ENCODE measurements around the gene ATP8A2.

The ATP8A2 gene

GRCh38 chr13:25420161-25420560, 48.4 kb downstream of the ATP8A2 start:
- WGBS = 59% methylated on average over 2 of the region's 2 CpGs
- Histone ChIP-seq H3K4me3 (ENCODE audit: insufficient read depth in 1 of 2, low read depth in 1 of 2, low read length in 2 of 2) (no peak overlapping the region), H2BK120ac (ENCODE audit: low read depth, low read length) (no peak overlapping the region), H2BK12ac (ENCODE audit: low read length in 2 of 2) (no peak overlapping the region), H3K9ac (ENCODE audit: low read length) (no peak overlapping the region), H2BK15ac (ENCODE audit: low read depth, poor library complexity, severe bottlenecking) (no peak overlapping the region), H4K8ac (ENCODE audit: low read length) (no peak overlapping the region), H2BK5ac (ENCODE audit: low read depth, low read length, poor library complexity, severe bottlenecking) (no peak overlapping the region), H3K27ac (ENCODE audit: low read length, poor library complexity, severe bottlenecking) (no peak overlapping the region), H3K4me1 (ENCODE audit: control insufficient read depth, insufficient read depth, low read depth, low read length) (no peaks in the 10 kb centered on the region), H4K91ac (ENCODE audit: low read length) (no peak overlapping the region), H2AK5ac (ENCODE audit: low read length, severe bottlenecking) (no peak overlapping the region), H3K23ac (ENCODE audit: low read length in 2 of 2) (no peak overlapping the region), H3K36me3 (ENCODE audit: control insufficient read depth in 1 of 2, insufficient read depth in 2 of 2, low read depth in 1 of 2, low read length in 2 of 2) (no peaks in the 10 kb centered on the region), H3K9me3 (ENCODE audit: control insufficient read depth, low read length) (no peaks in the 10 kb centered on the region), H2AFZ (ENCODE audit: low read depth, low read length) (no peak overlapping the region), H3K27me3 (ENCODE audit: control insufficient read depth in 1 of 2, insufficient read depth in 1 of 2, low read length in 2 of 2) (peaks cover 11 to 31% of the 10 kb centered on the region in 2 experiments), H3K79me1 (replicated peaks; ENCODE audit: low read length, poor library complexity, severe bottlenecking) (no peaks in the 10 kb centered on the region), H3K18ac (ENCODE audit: low read depth in 1 of 2, low read length in 2 of 2) (no peak overlapping the region), H3K4ac (ENCODE audit: low read depth in 1 of 2, low read length in 2 of 2) (no peak overlapping the region), H3K4me2 (ENCODE audit: low read length, poor library complexity, severe bottlenecking) (no peak overlapping the region), H3K14ac (ENCODE audit: low read length in 2 of 2) (no peak overlapping the region)
- DNase-seq = no peak

- H4K8ac ChIP-seq (ENCODE audit: low read length) = no peak overlapping the region
- H3K18ac ChIP-seq (ENCODE audit: low read depth in 1 of 2, low read length in 2 of 2) = no peak overlapping the region
- no peak overlapping the region for H3K23ac ChIP-seq (ENCODE audit: low read length in 2 of 2)
- no peak overlapping the region for H2BK15ac ChIP-seq (ENCODE audit: low read depth, poor library complexity, severe bottlenecking)
- WGBS = 74% methylated on average over 4 of the region's 6 CpGs
- H2BK5ac ChIP-seq (ENCODE audit: low read depth, low read length, poor library complexity, severe bottlenecking) = no peak overlapping the region
- no peak overlapping the region for H3K4me2 ChIP-seq (ENCODE audit: low read length, poor library complexity, severe bottlenecking)
- H3K4me3 ChIP-seq (ENCODE audit: insufficient read depth in 1 of 2, low read depth in 1 of 2, low read length in 2 of 2) = no peak overlapping the region
- H4K91ac ChIP-seq (ENCODE audit: low read length) = no peak overlapping the region
- no peaks in the 10 kb centered on the region for H3K79me1 ChIP-seq (replicated peaks; ENCODE audit: low read length, poor library complexity, severe bottlenecking)
- H2AK5ac ChIP-seq (ENCODE audit: low read length, severe bottlenecking) = no peak overlapping the region
- no peak overlapping the region for H2AFZ ChIP-seq (ENCODE audit: low read depth, low read length)
- H3K36me3 ChIP-seq (ENCODE audit: control insufficient read depth in 1 of 2, insufficient read depth in 2 of 2, low read depth in 1 of 2, low read length in 2 of 2) = no peaks in the 10 kb centered on the region
- no peak overlapping the region for H3K9ac ChIP-seq (ENCODE audit: low read length)
- H2BK120ac ChIP-seq (ENCODE audit: low read depth, low read length) = no peak overlapping the region
- no peak for DNase-seq
- no peak overlapping the region for H3K14ac ChIP-seq (ENCODE audit: low read length in 2 of 2)
- no peaks in the 10 kb centered on the region for H3K4me1 ChIP-seq (ENCODE audit: control insufficient read depth, insufficient read depth, low read depth, low read length)
- peaks cover 7 to 19% of the 10 kb centered on the region in 2 experiments for H3K27me3 ChIP-seq (ENCODE audit: control insufficient read depth in 1 of 2, insufficient read depth in 1 of 2, low read length in 2 of 2)
- H2BK12ac ChIP-seq (ENCODE audit: low read length in 2 of 2) = no peak overlapping the region
- H3K9me3 ChIP-seq (ENCODE audit: control insufficient read depth, low read length) = no peaks in the 10 kb centered on the region
- H3K27ac ChIP-seq (ENCODE audit: low read length, poor library complexity, severe bottlenecking) = no peak overlapping the region
- H3K4ac ChIP-seq (ENCODE audit: low read depth in 1 of 2, low read length in 2 of 2) = no peak overlapping the region
Observed at GRCh38 chr13:25421612-25422011, 49.8 kb downstream of the ATP8A2 start.

GRCh38 chr13:25422153-25422552, 50.4 kb downstream of the ATP8A2 start:
- Histone ChIP-seq H2AFZ (ENCODE audit: low read depth, low read length) (no peak overlapping the region), H3K27me3 (ENCODE audit: control insufficient read depth in 1 of 2, insufficient read depth in 1 of 2, low read length in 2 of 2) (peaks cover 5 to 15% of the 10 kb centered on the region in 2 experiments), H2BK5ac (ENCODE audit: low read depth, low read length, poor library complexity, severe bottlenecking) (no peak overlapping the region), H3K4ac (ENCODE audit: low read depth in 1 of 2, low read length in 2 of 2) (no peak overlapping the region), H3K27ac (ENCODE audit: low read length, poor library complexity, severe bottlenecking) (no peak overlapping the region), H4K8ac (ENCODE audit: low read length) (no peak overlapping the region), H3K23ac (ENCODE audit: low read length in 2 of 2) (no peak overlapping the region), H3K79me1 (replicated peaks; ENCODE audit: low read length, poor library complexity, severe bottlenecking) (no peaks in the 10 kb centered on the region), H4K91ac (ENCODE audit: low read length) (no peak overlapping the region), H3K9ac (ENCODE audit: low read length) (no peak overlapping the region), H3K4me2 (ENCODE audit: low read length, poor library complexity, severe bottlenecking) (no peak overlapping the region), H3K4me1 (ENCODE audit: control insufficient read depth, insufficient read depth, low read depth, low read length) (no peaks in the 10 kb centered on the region), H3K36me3 (ENCODE audit: control insufficient read depth in 1 of 2, insufficient read depth in 2 of 2, low read depth in 1 of 2, low read length in 2 of 2) (no peaks in the 10 kb centered on the region), H2BK120ac (ENCODE audit: low read depth, low read length) (no peak overlapping the region), H2BK12ac (ENCODE audit: low read length in 2 of 2) (no peak overlapping the region), H2AK5ac (ENCODE audit: low read length, severe bottlenecking) (no peak overlapping the region), H3K18ac (ENCODE audit: low read depth in 1 of 2, low read length in 2 of 2) (no peak overlapping the region), H3K14ac (ENCODE audit: low read length in 2 of 2) (no peak overlapping the region), H3K9me3 (ENCODE audit: control insufficient read depth, low read length) (no peaks in the 10 kb centered on the region), H2BK15ac (ENCODE audit: low read depth, poor library complexity, severe bottlenecking) (no peak overlapping the region), H3K4me3 (ENCODE audit: insufficient read depth in 1 of 2, low read depth in 1 of 2, low read length in 2 of 2) (no peak overlapping the region)
- WGBS = 44% methylated on average over 1 of the region's 2 CpGs
- DNase-seq = no peak

- Histone ChIP-seq H3K18ac (ENCODE audit: low read depth in 1 of 2, low read length in 2 of 2) (no peak overlapping the region), H3K79me1 (replicated peaks; ENCODE audit: low read length, poor library complexity, severe bottlenecking) (no peaks in the 10 kb centered on the region), H2BK120ac (ENCODE audit: low read depth, low read length) (no peak overlapping the region), H3K27ac (ENCODE audit: low read length, poor library complexity, severe bottlenecking) (no peak overlapping the region), H2BK5ac (ENCODE audit: low read depth, low read length, poor library complexity, severe bottlenecking) (no peak overlapping the region), H3K23ac (ENCODE audit: low read length in 2 of 2) (no peak overlapping the region), H3K36me3 (ENCODE audit: control insufficient read depth in 1 of 2, insufficient read depth in 2 of 2, low read depth in 1 of 2, low read length in 2 of 2) (no peaks in the 10 kb centered on the region), H2AK5ac (ENCODE audit: low read length, severe bottlenecking) (no peak overlapping the region), H3K4me2 (ENCODE audit: low read length, poor library complexity, severe bottlenecking) (no peak overlapping the region), H2BK12ac (ENCODE audit: low read length in 2 of 2) (no peak overlapping the region), H3K9me3 (ENCODE audit: control insufficient read depth, low read length) (no peaks in the 10 kb centered on the region), H3K4ac (ENCODE audit: low read depth in 1 of 2, low read length in 2 of 2) (no peak overlapping the region), H3K14ac (ENCODE audit: low read length in 2 of 2) (no peak overlapping the region), H2BK15ac (ENCODE audit: low read depth, poor library complexity, severe bottlenecking) (no peak overlapping the region), H4K8ac (ENCODE audit: low read length) (no peak overlapping the region), H4K91ac (ENCODE audit: low read length) (no peak overlapping the region), H3K27me3 (ENCODE audit: control insufficient read depth in 1 of 2, insufficient read depth in 1 of 2, low read length in 2 of 2) (peaks cover 3% of the 10 kb centered on the region in 2 experiments), H3K9ac (ENCODE audit: low read length) (no peak overlapping the region), H3K4me3 (ENCODE audit: insufficient read depth in 1 of 2, low read depth in 1 of 2, low read length in 2 of 2) (no peak overlapping the region), H2AFZ (ENCODE audit: low read depth, low read length) (no peak overlapping the region), H3K4me1 (ENCODE audit: control insufficient read depth, insufficient read depth, low read depth, low read length) (peaks cover 3% of the 10 kb centered on the region)
- no peak for DNase-seq
- 74% methylated on average over 3 of the region's 4 CpGs for WGBS
Observed at GRCh38 chr13:25423831-25424230, 52.1 kb downstream of the ATP8A2 start.
